NCI-H774 (cell line): Measurements from ENCODE around the gene HSPD1.
A peak's percentile ranks its signal among the peaks of the same experiment; 100 is the strongest.
"Not testable (repeated sequence)": the region's sequence is repeated elsewhere in the genome, so short reads cannot be mapped to it uniquely, and the experiment has no call there.

ENCODE experiments used
- DNase-seq: peaks from one replicate; lab custom pipeline; 2025; lab: John Stamatoyannopoulos, UW

Gene HSPD1

GRCh38 chr2:197496695-197497094 lies 2.9 kb downstream of the HSPD1 start:
- no peak for DNase-seq

GRCh38 chr2:197495433-197496134 lies 4.1 kb downstream of the HSPD1 start:
- DNase-seq = no peak

GRCh38 chr2:197487385-197487784 lies 12.3 kb downstream of the HSPD1 start:
- DNase-seq = no peak

GRCh38 chr2:197486175-197486574 lies 13.5 kb downstream of the HSPD1 start:
- no peak for DNase-seq

GRCh38 chr2:197484248-197484647 lies 15.4 kb downstream of the HSPD1 start:
- not testable (repeated sequence) for DNase-seq

GRCh38 chr2:197480165-197481036 lies 19.2 kb downstream of the HSPD1 start:
- no peak for DNase-seq

GRCh38 chr2:197477797-197478196 lies 21.8 kb downstream of the HSPD1 start:
- no peak for DNase-seq

- no peak for DNase-seq
Observed at GRCh38 chr2:197472166-197472565, 27.5 kb downstream of the HSPD1 start.

GRCh38 chr2:197464175-197464574 lies 35.5 kb downstream of the HSPD1 start:
- DNase-seq = no peak

- no peak for DNase-seq
Observed at GRCh38 chr2:197461057-197461456, 38.6 kb downstream of the HSPD1 start.

- no peak for DNase-seq
Observed at GRCh38 chr2:197460649-197461048, 39.0 kb downstream of the HSPD1 start.

GRCh38 chr2:197455428-197455827 lies 44.2 kb downstream of the HSPD1 start:
- no peak for DNase-seq

- DNase-seq = no peak
Observed at GRCh38 chr2:197454923-197455322, 44.7 kb downstream of the HSPD1 start.

GRCh38 chr2:197453914-197454398 lies 45.7 kb downstream of the HSPD1 start:
- no peak for DNase-seq

- peak; percentile 99 for DNase-seq
Observed at GRCh38 chr2:197453123-197453913, 46.3 kb downstream of the HSPD1 start, which contains the start of gene COQ10B. Gene COQ10B, plus strand, starts transcription at chr2:197453552. Its CDS starts 9 bp downstream, at chr2:197453561.

GRCh38 chr2:197452754-197453122 lies 46.9 kb downstream of the HSPD1 start:
- no peak for DNase-seq

- not testable (repeated sequence) for DNase-seq
Observed at GRCh38 chr2:197450935-197451358, 48.7 kb downstream of the HSPD1 start.

- no peak for DNase-seq
Observed at GRCh38 chr2:197450465-197450864, 49.2 kb downstream of the HSPD1 start.

- DNase-seq = no peak
Observed at GRCh38 chr2:197446844-197447243, 52.8 kb downstream of the HSPD1 start.

- DNase-seq = no peak
Observed at GRCh38 chr2:197445746-197446145, 53.9 kb downstream of the HSPD1 start.

- no peak for DNase-seq
Observed at GRCh38 chr2:197442857-197443256, 56.8 kb downstream of the HSPD1 start.

GRCh38 chr2:197437380-197437779 lies 62.3 kb downstream of the HSPD1 start:
- no peak for DNase-seq
